GM12891 (cell line): Measurements from ENCODE around the gene SH2D5.

Experiments
- PAX5 ChIP-seq: IDR thresholded peaks from 2 replicates; pipeline ENCODE4 v1.6.1; 2011; ENCODE audit warnings: low read length, moderate library complexity, mild to moderate bottlenecking; ENCODE audit not compliant: insufficient read depth, severe bottlenecking
- POLR2A ChIP-seq: IDR thresholded peaks from 2 replicates; pipeline ENCODE4 v1.6.1; 2011; ENCODE audit warnings: low read depth, low read length, control low read depth
- POLR2AphosphoS5 ChIP-seq: IDR thresholded peaks from 2 replicates; pipeline ENCODE4 v1.6.1; 2011; ENCODE audit warnings: low read depth, low read length, control low read depth
- POU2F2 ChIP-seq: IDR thresholded peaks from 2 replicates; pipeline ENCODE4 v1.6.1; 2011; ENCODE audit warnings: low read depth, mild to moderate bottlenecking, control low read depth, low read length, moderate library complexity
- SPI1 ChIP-seq: IDR thresholded peaks from 2 replicates; pipeline ENCODE4 v1.6.1; 2011; ENCODE audit warnings: low read depth, low read length, control low read depth
- TAF1 ChIP-seq: IDR thresholded peaks from 2 replicates; pipeline ENCODE4 v1.6.1; 2011; ENCODE audit warnings: low read depth, low read length, control low read depth

- TF ChIP-seq POLR2A (no peak), TAF1 (no peak), POLR2AphosphoS5 (no peak), PAX5 (no peak), SPI1 (no peak), POU2F2 (no peak)
Observed at GRCh38 chr1:20763417-20763816, 30.9 kb upstream of the SH2D5 start.
